GM12872 (cell line): ENCODE data around the gene KIAA2012.
A peak's percentile ranks its signal among the peaks of the same experiment; 100 is the strongest.

Experiments used
- CTCF ChIP-seq: IDR thresholded peaks from 3 replicates; pipeline ENCODE4 v1.5.1; 2011; ENCODE audit warnings: low read depth, mild to moderate bottlenecking, low read length, moderate library complexity; ENCODE audit not compliant: insufficient read depth

KIAA2012 gene

DNA sequence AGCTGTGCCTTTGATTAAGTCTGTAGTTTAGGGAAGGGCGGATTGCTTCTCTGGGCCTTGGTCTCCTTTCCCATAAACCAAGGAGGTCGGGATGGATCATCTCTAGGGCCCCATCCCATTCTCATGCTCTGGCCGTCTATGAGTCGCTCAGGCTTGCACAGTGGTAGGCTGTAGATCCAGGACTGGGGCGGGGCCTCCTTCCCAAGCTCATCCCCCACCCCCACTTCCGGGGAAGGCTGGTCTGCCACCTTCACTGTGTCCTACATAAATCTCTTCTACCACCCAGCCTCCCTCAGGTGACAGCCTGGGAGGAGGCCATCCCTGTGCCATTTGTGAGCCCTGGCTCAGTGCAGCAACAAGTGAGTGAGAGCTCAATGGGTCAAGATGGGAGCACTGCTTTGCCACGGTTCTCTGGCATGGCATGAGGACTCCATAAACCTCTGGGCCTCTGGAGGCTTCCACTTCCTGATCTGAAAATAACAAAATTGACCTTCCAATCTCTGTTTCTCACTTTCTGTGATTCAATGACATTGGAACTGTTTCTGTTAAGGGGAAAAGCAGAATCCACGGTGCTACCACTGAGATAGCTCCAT, 96.9 kb downstream of the KIAA2012 start:
- no peak for TF ChIP-seq CTCF

- TF ChIP-seq CTCF = no peak
Measured at GRCh38 chr2:202171241-202171825, 98.3 kb downstream of the KIAA2012 start.

GRCh38 chr2:202172439-202173211, 99.6 kb downstream of the KIAA2012 start:
- TF ChIP-seq CTCF = no peak

GRCh38 chr2:202178346-202178958, 105.4 kb downstream of the KIAA2012 start:
- TF ChIP-seq CTCF = peak; percentile 77

DNA sequence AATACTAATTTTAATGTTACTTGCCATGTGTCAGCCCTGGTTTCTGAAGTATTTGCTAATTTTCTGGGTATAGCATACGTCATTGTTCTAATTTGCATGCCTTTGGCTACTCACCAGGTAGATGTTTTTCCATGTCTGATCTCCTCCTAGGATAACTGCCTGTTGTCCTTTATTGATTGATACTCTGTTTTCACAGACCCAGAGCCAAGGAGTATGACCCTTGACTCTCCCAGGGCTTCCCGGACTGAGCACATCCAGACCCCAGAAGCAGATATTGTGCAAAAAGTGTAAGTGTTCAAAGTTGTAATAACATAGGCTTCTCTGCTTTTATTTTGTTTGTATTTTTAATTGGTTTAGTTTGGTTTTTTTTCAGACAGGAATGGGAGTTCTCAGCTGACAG, 111.5 kb downstream of the KIAA2012 start:
- TF ChIP-seq CTCF = no peak

- TF ChIP-seq CTCF = no peak
Measured at GRCh38 chr2:202185156-202185555, 112.1 kb downstream of the KIAA2012 start.

DNA sequence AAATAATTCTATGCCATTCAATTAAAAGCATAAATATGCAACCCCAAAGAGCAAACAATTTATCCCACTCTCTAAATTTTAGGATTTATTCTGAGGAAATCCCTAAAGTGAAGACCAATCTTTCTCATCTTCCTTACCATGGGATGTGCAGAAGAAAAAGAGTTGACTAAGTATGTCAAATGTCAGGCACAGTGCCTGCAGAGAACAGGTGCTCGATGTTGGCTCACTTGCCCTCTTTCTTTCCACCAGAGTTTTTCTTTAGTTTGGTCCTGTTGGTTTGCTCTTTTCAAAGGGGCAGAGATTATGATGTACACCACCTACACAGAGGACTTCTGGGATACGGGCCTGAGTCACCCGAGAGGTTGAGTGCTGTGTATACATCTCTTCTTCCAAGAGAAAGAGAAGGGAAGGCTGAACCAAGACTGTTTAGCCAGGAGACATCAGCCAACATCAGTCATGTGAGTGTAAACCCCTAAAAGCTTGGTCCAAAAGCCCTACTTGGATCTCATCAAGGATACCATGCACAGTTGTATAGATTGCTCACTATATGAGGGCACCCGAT, 113.7 kb downstream of the KIAA2012 start:
- no peak for TF ChIP-seq CTCF
